Upper lobe of left lung (tissue), 4 donors: Measurements from ENCODE around the gene CLEC18A.

Source experiments
- CTCF ChIP-seq, 6 experiments: fragments of 450-650 bp in 4 of 6; fragments of 200-600 bp in 2 of 6; sonication (generic) in 2 of 6; IDR thresholded peaks; one replicate each; pipeline ENCODE4 v1.5.1; 2016 to 2019; ENCODE audit warnings: antibody characterized with exemption in 6 of 6
- POLR2A ChIP-seq, 4 donors: fragments of 450-650 bp; IDR thresholded peaks; one replicate each; pipeline ENCODE4 v1.5.1; 2016 to 2017; ENCODE audit warnings: antibody characterized with exemption in 4 of 4, mild to moderate bottlenecking in 2 of 4

- no peak for TF ChIP-seq POLR2A (IDR thresholded peaks at IDR 0.05)
- no peak for TF ChIP-seq CTCF (IDR thresholded peaks at IDR 0.05)
Measured at GRCh38 chr16:69935740-69936139, 15.4 kb upstream of the CLEC18A start.
